Measurements from ENCODE around the gene ADCY7. TPM values are rescaled to one million over a fixed set of nuclear protein-coding genes. Genes with fewer than 3 reads are reported as not detected.

The ADCY7 gene
- total RNA-seq, 1 experiment from 2014 or later, result 4.0 TPM

DNA sequence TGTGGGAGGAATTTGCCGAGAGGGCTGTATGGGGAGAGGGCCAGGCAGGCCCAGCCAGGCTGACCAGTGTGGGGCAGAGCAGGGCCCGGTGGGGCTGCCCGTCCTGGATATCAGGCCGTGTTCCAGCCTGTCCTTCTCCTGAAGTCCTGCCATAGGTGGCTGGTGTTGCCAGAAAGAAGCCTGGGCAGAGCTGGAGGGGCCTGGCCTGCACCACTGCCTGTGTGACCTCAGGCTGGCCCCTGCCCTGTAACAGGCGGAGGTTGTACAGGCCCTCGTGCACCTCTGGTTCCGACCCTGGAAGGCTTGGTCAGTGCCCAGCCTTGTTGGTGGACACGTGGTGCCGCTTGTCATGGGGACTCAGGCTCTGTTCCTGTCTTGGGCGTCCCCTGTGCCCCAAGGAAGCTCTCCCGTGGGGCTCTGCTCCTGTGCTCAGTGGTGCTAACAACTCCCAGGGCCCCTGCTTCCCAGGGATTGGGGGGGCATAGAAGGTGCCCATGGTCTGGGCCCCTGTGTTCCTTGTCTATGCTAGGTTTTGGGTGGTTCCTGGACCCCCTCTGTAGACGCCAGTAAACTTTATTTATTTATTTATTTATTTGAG lies 33.3 kb downstream of the ADCY7 start:
- DNase-seq, result no peak
- Mint-ChIP-seq H3K4me1 (peaks cover 2 to 6% of the 10 kb centered on the region in 2 experiments; a peak in 3 of 4 replicates), H3K27ac (no peak overlapping the region), H3K36me3 (ENCODE audit: insufficient read depth in 1 of 3, low read depth in 3 of 3) (no peaks in the 10 kb centered on the region), H3K27me3 (ENCODE audit: low read depth) (no peaks in the 10 kb centered on the region), H3K9me3 (no peaks in the 10 kb centered on the region), H3K4me3 (no peak overlapping the region)
- Histone ChIP-seq H3K4me2 (ENCODE audit: insufficient read depth, insufficient read length, low read length) (no peak overlapping the region), H4K5ac (ENCODE audit: insufficient read length, low read depth, low read length) (no peak overlapping the region), H3K27me3 (ENCODE audit: insufficient read depth, low read length) (no peaks in the 10 kb centered on the region), H4K20me1 (ENCODE audit: control insufficient read depth, insufficient read depth, insufficient read length) (no peaks in the 10 kb centered on the region), H2AK5ac (ENCODE audit: insufficient read length, low read length) (no peak overlapping the region), H3K9me3 (ENCODE audit: control insufficient read depth, low read depth, low read length) (no peaks in the 10 kb centered on the region), H3K9ac (ENCODE audit: extremely low read depth, insufficient read length, low read length) (no peak overlapping the region), H2BK20ac (ENCODE audit: low read depth, low read length, poor library complexity, severe bottlenecking) (no peak overlapping the region), H3K4me1 (ENCODE audit: insufficient read depth, low read length) (no peaks in the 10 kb centered on the region), H3K79me1 (ENCODE audit: insufficient read depth, low read depth, low read length, poor library complexity, severe bottlenecking) (no peaks in the 10 kb centered on the region), H3K27ac (ENCODE audit: insufficient read length, low read depth, low read length) (no peak overlapping the region), H2BK12ac (ENCODE audit: insufficient read length, low read depth, low read length) (no peak overlapping the region), H2AFZ (ENCODE audit: low read length) (no peak overlapping the region), H3K4ac (ENCODE audit: low read depth, low read length) (no peak overlapping the region), H3T11ph (ENCODE audit: low read length) (no peak overlapping the region), H3K56ac (ENCODE audit: insufficient read length, low read depth, low read length) (no peak overlapping the region), H3K18ac (ENCODE audit: insufficient read length, low read depth, low read length) (no peak overlapping the region), H3K14ac (ENCODE audit: insufficient read depth, low read length) (no peak overlapping the region), H4K91ac (ENCODE audit: insufficient read length, low read depth, low read length) (no peak overlapping the region), H2BK5ac (ENCODE audit: insufficient read length, low read length) (no peak overlapping the region), H3K23me2 (ENCODE audit: insufficient read length, low read depth, low read length, poor library complexity, severe bottlenecking) (no peaks in the 10 kb centered on the region), H3K79me2 (ENCODE audit: insufficient read depth, low read length) (no peaks in the 10 kb centered on the region), H2BK15ac (ENCODE audit: low read depth, low read length) (no peak overlapping the region), H3K23ac (ENCODE audit: insufficient read length, low read depth, low read length) (no peak overlapping the region), H2BK120ac (ENCODE audit: low read depth, low read length, poor library complexity, severe bottlenecking) (no peak overlapping the region), H4K8ac (replicated peaks; ENCODE audit: insufficient read length, low read depth, low read length) (no peak overlapping the region)
- no CpG with 5 or more reads among the region's 12 CpGs for WGBS (ENCODE audit: extremely low coverage, insufficient read length, low lambda C conversion rate)
- TF ChIP-seq, protein P1, sequence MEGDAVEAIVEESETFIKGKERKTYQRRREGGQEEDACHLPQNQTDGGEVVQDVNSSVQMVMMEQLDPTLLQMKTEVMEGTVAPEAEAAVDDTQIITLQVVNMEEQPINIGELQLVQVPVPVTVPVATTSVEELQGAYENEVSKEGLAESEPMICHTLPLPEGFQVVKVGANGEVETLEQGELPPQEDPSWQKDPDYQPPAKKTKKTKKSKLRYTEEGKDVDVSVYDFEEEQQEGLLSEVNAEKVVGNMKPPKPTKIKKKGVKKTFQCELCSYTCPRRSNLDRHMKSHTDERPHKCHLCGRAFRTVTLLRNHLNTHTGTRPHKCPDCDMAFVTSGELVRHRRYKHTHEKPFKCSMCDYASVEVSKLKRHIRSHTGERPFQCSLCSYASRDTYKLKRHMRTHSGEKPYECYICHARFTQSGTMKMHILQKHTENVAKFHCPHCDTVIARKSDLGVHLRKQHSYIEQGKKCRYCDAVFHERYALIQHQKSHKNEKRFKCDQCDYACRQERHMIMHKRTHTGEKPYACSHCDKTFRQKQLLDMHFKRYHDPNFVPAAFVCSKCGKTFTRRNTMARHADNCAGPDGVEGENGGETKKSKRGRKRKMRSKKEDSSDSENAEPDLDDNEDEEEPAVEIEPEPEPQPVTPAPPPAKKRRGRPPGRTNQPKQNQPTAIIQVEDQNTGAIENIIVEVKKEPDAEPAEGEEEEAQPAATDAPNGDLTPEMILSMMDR (conservative IDR thresholded peaks at IDR 0.05), result no peak

Measured in H9 (cell line).